NCI-H128 (cell line): Measurements from ENCODE around the gene CCL13.
A peak's percentile ranks its signal among the peaks of the same experiment; 100 is the strongest.

ENCODE experiments used
- DNase-seq: peaks from one replicate; lab custom pipeline; 2025; ENCODE audit not compliant: unreplicated experiment; lab: John Stamatoyannopoulos, UW

The CCL13 gene

GRCh38 chr17:34384271-34384670 is 28.0 kb downstream of the CCL13 start:
- DNase-seq: no peak

- no peak for DNase-seq
Measured at GRCh38 chr17:34384822-34385605, 28.7 kb downstream of the CCL13 start.

- no peak for DNase-seq
Measured at GRCh38 chr17:34386343-34386696, 30.0 kb downstream of the CCL13 start.

- DNase-seq: no peak
Measured at GRCh38 chr17:34386697-34387550, 30.6 kb downstream of the CCL13 start.

GRCh38 chr17:34387566-34387965 is 31.3 kb downstream of the CCL13 start:
- no peak for DNase-seq

- DNase-seq: no peak
Measured at GRCh38 chr17:34389126-34389750, 33.0 kb downstream of the CCL13 start.

GRCh38 chr17:34390649-34391048 is 34.4 kb downstream of the CCL13 start:
- no peak for DNase-seq

- DNase-seq: no peak
Measured at GRCh38 chr17:34391241-34391640, 35.0 kb downstream of the CCL13 start.

GRCh38 chr17:34393401-34393800 is 37.1 kb downstream of the CCL13 start:
- peak; percentile 15 for DNase-seq

- DNase-seq: no peak
Measured at GRCh38 chr17:34397265-34397664, 41.0 kb downstream of the CCL13 start.

GRCh38 chr17:34398990-34399389 is 42.7 kb downstream of the CCL13 start:
- DNase-seq: no peak

- DNase-seq: no peak
Measured at GRCh38 chr17:34399725-34400124, 43.4 kb downstream of the CCL13 start.

GRCh38 chr17:34400301-34400931 is 44.1 kb downstream of the CCL13 start:
- no peak for DNase-seq

- peak; percentile 28 for DNase-seq
Measured at GRCh38 chr17:34401165-34401564, 44.9 kb downstream of the CCL13 start.

GRCh38 chr17:34403006-34403405 is 46.7 kb downstream of the CCL13 start:
- DNase-seq: no peak

GRCh38 chr17:34406226-34406625 is 49.9 kb downstream of the CCL13 start:
- DNase-seq: no peak
